ENCODE measurements around the gene ZNF346.
"Not testable (repeated sequence)": the region's sequence is repeated elsewhere in the genome, so short reads cannot be mapped to it uniquely, and the experiment has no call there.

ZNF346 gene

GRCh38 chr5:177044641-177045040 lies 22.1 kb downstream of the ZNF346 start:
- no peak for TF ChIP-seq CTCF (IDR thresholded peaks at IDR 0.05; ENCODE audit: borderline replicate concordance, insufficient read depth, low read depth, low read length)
- no peak overlapping the region for H3K4me3 ChIP-seq (ENCODE audit: low read depth, low read length)

- TF ChIP-seq CTCF (IDR thresholded peaks at IDR 0.05; ENCODE audit: borderline replicate concordance, insufficient read depth, low read depth, low read length), result no peak
- H3K4me3 ChIP-seq (ENCODE audit: low read depth, low read length), result no peak overlapping the region
Observed at GRCh38 chr5:177045631-177046030, 23.1 kb downstream of the ZNF346 start.

GRCh38 chr5:177048531-177048930 lies 26.0 kb downstream of the ZNF346 start:
- H3K4me3 ChIP-seq (ENCODE audit: low read depth, low read length), result not testable (repeated sequence)

- TF ChIP-seq CTCF (IDR thresholded peaks at IDR 0.05; ENCODE audit: borderline replicate concordance, insufficient read depth, low read depth, low read length), result no peak
- H3K4me3 ChIP-seq (ENCODE audit: low read depth, low read length), result no peak overlapping the region
Observed at GRCh38 chr5:177049285-177049684, 26.8 kb downstream of the ZNF346 start.

GRCh38 chr5:177064500-177065277 lies 42.2 kb downstream of the ZNF346 start:
- no peak for TF ChIP-seq CTCF (IDR thresholded peaks at IDR 0.05; ENCODE audit: borderline replicate concordance, insufficient read depth, low read depth, low read length)
- no peak overlapping the region for H3K4me3 ChIP-seq (ENCODE audit: low read depth, low read length)

GRCh38 chr5:177065491-177065890 lies 43.0 kb downstream of the ZNF346 start:
- no peak overlapping the region for H3K4me3 ChIP-seq (ENCODE audit: low read depth, low read length)
- TF ChIP-seq CTCF (IDR thresholded peaks at IDR 0.05; ENCODE audit: borderline replicate concordance, insufficient read depth, low read depth, low read length), result no peak

GRCh38 chr5:177066224-177066623 lies 43.7 kb downstream of the ZNF346 start:
- no peak for TF ChIP-seq CTCF (IDR thresholded peaks at IDR 0.05; ENCODE audit: borderline replicate concordance, insufficient read depth, low read depth, low read length)
- no peak overlapping the region for H3K4me3 ChIP-seq (ENCODE audit: low read depth, low read length)
